Pancreas (tissue), 10 donors: ENCODE measurements around the gene TBC1D3B. TPM values are rescaled to one million over a fixed set of nuclear protein-coding genes. Genes with fewer than 3 reads are reported as not detected.
"Not testable (repeated sequence)": the region's sequence is repeated elsewhere in the genome, so short reads cannot be mapped to it uniquely, and the experiment has no call there.

Experiments
- ATAC-seq, 4 donors: fragments of 200-7000 bp; cut with Tn5 transposase; one replicate each; pipeline versions ENCODE4 v1.8.0 to v1.9.1; 2020; ENCODE audit warnings: mild to moderate bottlenecking in 4 of 4, moderate library complexity in 4 of 4
- DNase-seq, 6 donors: peaks; one replicate each; pipeline ENCODE4 v3.0.0-alpha.2; 2020
- FAIRE-seq: peaks from 2 replicates; lab custom pipeline; 2012; peaks lifted over from hg19 to GRCh38; lab: Jason Lieb, UNC
- H3K27ac ChIP-seq, 4 donors: fragments of 200-600 bp; sonication (generic); 1 replicate in 3 of 4; 2 replicates in 1 of 4; pipeline versions ENCODE4 v1.5.0 to v1.8.0; 2020
- H3K27me3 ChIP-seq, 4 donors: fragments of 200-600 bp; one replicate each; pipeline ENCODE4 v1.8.0; 2021
- H3K36me3 ChIP-seq, 3 donors: fragments of 200-600 bp; sonication (generic) in 1 of 3; one replicate each; pipeline versions ENCODE4 v1.5.0 to v1.8.0; 2020 to 2021
- H3K4me1 ChIP-seq, 3 donors: fragments of 200-600 bp; one replicate each; pipeline ENCODE4 v1.8.0; 2021
- H3K4me3 ChIP-seq, 4 donors: fragments of 200-600 bp; sonication (generic) in 2 of 4; one replicate each; pipeline versions ENCODE4 v1.5.0 to v1.8.0; 2020 to 2021
- H3K9me3 ChIP-seq, 4 donors: fragments of 200-600 bp; one replicate each; pipeline ENCODE4 v1.8.0; 2021
- WGBS, 2 donors: extraction: QIAGEN DNeasy Blood & Tissue Kit; methylation state at CpG; one replicate each; pipeline ENCODE4 v1.1.7; 2013; 5-methylcytosine and 5-hydroxymethylcytosine counted together
- intact Hi-C, 3 donors: fragments of 100-400 bp; cut with DNase I; formaldehyde crosslinking; loops; one replicate each; pipeline versions ENCODE4 v1.11.1 to v1.14.2; 2022
- polyA plus RNA-seq, 2 donors: library from polyadenylated mRNA; stranded (reverse); fragments of 200-250 nt; gene quantifications; one replicate each; pipeline ENCODE4 v1.2.3, GENCODE V29; 2013
- total RNA-seq, 6 donors: library from RNA; stranded (reverse); fragmentation: NEBNext Ultra II Directional in 4 of 6; extraction: Animal tissue kit (Norgen Biotek cat#: 25700) in 4 of 6; gene quantifications; one replicate each; pipeline versions ENCODE4 v1.2.1 to v1.2.4, GENCODE V29; 2021 to 2023
- TF ChIP-seq, protein P1 (sequence below), 4 donors: fragments of 200-600 bp; sonication (generic) in 3 of 4; IDR thresholded peaks; one replicate each; pipeline versions ENCODE4 v1.5.0 to v1.8.0; 2021; ENCODE audit warnings: antibody characterized with exemption in 4 of 4
- donor health status: healthy with polysubstance abuse.
- donor health status: DM: no; HTN: no; CAD: no; lungs with moderate emphysema.
- donor health status: DM: no; HTN: no; CAD: no.
- donor health status: control.
- donor health status: control.
- donor health status: Bipolar disorder and iron deficiency.
- donor health status: DM: yes; HTN: yes; CAD: no.
- donor health status: DM: no; HTN: no; CAD: no.
- donor health status: DM: no; HTN: no; CAD: no.
- donor health status: DM: yes; HTN: yes; CAD: no.

TBC1D3B gene
- 1 to 10 TPM; 2.2 to 5.7 (median 3.4) TPM for total RNA-seq
- 1 to 10 TPM; 3.9 to 4.5 TPM for polyA plus RNA-seq

- H3K4me1 ChIP-seq, H3K4me3 ChIP-seq, H3K36me3 ChIP-seq, H3K27ac ChIP-seq, intact Hi-C loops, H3K27me3 ChIP-seq, FAIRE-seq, ATAC-seq, DNase-seq, H3K9me3 ChIP-seq: not testable (repeated sequence)
- whole genome bisulfite sequencing, 2 donors = no CpG with 5 or more reads among the region's 11 CpGs
These were observed at the start of gene TBC1D3B for GRCh38 chr17:36176536-36176935. Gene TBC1D3B (minus strand): TSS chr17:36176636. CDS start chr17:36175050, 1,586 bp downstream.

- H3K27me3 ChIP-seq, DNase-seq, H3K4me1 ChIP-seq, H3K9me3 ChIP-seq, intact Hi-C loops, H3K27ac ChIP-seq, H3K36me3 ChIP-seq, FAIRE-seq, ATAC-seq, H3K4me3 ChIP-seq: not testable (repeated sequence)
- 85 to 88% methylated on average over 12 of the region's 12 CpGs for WGBS, 2 donors
These were observed 46.5 kb upstream of the TBC1D3B start for GRCh38 chr17:36222967-36223366.

- 76 to 80% methylated on average over 4 of the region's 4 CpGs for WGBS, 2 donors
- H3K27me3 ChIP-seq, ATAC-seq, H3K36me3 ChIP-seq, H3K9me3 ChIP-seq, H3K4me1 ChIP-seq, H3K27ac ChIP-seq, FAIRE-seq, intact Hi-C loops, H3K4me3 ChIP-seq, DNase-seq: not testable (repeated sequence)
These were observed 45.2 kb upstream of the TBC1D3B start for GRCh38 chr17:36221581-36222100.

DNA sequence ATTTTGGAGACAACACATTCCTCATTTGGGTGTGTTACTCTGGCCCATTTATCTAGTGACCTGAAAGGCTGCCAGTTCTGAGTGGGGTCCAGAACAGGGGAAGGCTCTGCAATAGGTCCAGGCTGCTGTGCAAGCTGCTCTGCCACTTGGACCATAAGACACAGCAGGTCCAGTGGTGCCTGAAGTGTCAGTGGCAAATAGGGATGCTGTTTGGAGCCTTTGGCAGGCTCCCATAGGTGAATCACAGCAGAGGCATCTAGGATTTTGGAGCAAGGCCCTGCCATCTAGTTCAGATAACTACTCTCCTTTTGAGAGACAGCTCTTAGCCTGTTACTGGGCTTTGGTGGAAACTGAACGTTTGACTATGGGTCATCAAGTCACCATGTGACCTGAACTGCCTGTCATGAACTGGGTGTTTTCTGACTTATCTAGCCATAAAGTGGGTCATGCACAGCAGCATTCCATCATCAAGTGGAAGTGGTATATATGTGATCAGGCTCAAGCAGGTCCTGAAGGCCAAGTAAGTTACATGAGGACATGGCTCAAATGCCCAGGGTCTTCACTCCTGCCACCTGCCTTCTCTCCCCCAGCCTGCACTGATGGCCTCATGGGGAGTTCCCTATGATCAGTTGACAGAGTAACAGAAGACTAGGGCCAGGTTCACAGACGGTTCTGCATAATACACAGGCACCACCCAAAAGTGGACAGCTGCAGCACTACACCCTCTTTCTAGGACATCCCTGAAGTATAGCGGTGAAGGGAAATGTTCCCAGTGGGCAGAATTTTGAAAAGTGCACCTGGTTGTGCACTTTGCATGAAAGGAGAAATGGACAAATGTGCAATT, 44.5 kb upstream of the TBC1D3B start:
- H3K27ac ChIP-seq, intact Hi-C loops, ATAC-seq, H3K36me3 ChIP-seq, H3K27me3 ChIP-seq, H3K4me3 ChIP-seq, H3K4me1 ChIP-seq, DNase-seq, FAIRE-seq, H3K9me3 ChIP-seq: not testable (repeated sequence)
- 64 to 72% methylated on average over 3 of the region's 3 CpGs for WGBS, 2 donors

DNA sequence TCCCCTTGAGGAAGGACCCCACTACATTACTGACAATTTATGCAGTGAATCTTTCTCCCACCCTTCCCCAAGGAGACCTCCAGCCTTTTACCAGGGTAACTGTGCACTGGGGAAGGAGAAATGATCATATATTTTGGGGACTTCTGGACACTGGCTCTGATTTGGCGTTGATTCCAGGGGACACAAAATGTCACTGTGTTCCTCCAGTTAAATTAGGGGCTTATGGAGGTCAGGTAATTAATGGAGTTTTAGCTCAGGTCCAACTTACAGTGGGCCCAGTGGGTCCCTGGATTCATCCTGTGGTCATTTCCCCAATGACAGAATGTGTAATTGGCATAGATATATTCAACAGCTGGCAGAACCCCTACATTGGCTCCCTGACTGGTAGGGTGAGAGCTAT, 43.1 kb upstream of the TBC1D3B start:
- 90 to 100% methylated on average over 1 of the region's 1 CpG for WGBS, 2 donors
- H3K4me1 ChIP-seq, H3K27ac ChIP-seq, H3K9me3 ChIP-seq, H3K4me3 ChIP-seq, FAIRE-seq, H3K36me3 ChIP-seq, DNase-seq, H3K27me3 ChIP-seq, intact Hi-C loops, ATAC-seq: not testable (repeated sequence)

- 72% methylated on average over 7 of the region's 7 CpGs for WGBS, 2 donors
These were observed 39.2 kb upstream of the TBC1D3B start for GRCh38 chr17:36215406-36216308.

GRCh38 chr17:36214918-36215317, 38.5 kb upstream of the TBC1D3B start:
- ATAC-seq (no peak), DNase-seq (no peak), FAIRE-seq (no peak)
- H3K9me3 ChIP-seq = no peaks in the 10 kb centered on the region
- intact Hi-C loops = no loop called here
- H3K4me1 ChIP-seq = no peaks in the 10 kb centered on the region
- no peaks in the 10 kb centered on the region for H3K27me3 ChIP-seq
- H3K36me3 ChIP-seq = no peaks in the 10 kb centered on the region
- H3K27ac ChIP-seq = no peak overlapping the region
- TF ChIP-seq, protein P1, sequence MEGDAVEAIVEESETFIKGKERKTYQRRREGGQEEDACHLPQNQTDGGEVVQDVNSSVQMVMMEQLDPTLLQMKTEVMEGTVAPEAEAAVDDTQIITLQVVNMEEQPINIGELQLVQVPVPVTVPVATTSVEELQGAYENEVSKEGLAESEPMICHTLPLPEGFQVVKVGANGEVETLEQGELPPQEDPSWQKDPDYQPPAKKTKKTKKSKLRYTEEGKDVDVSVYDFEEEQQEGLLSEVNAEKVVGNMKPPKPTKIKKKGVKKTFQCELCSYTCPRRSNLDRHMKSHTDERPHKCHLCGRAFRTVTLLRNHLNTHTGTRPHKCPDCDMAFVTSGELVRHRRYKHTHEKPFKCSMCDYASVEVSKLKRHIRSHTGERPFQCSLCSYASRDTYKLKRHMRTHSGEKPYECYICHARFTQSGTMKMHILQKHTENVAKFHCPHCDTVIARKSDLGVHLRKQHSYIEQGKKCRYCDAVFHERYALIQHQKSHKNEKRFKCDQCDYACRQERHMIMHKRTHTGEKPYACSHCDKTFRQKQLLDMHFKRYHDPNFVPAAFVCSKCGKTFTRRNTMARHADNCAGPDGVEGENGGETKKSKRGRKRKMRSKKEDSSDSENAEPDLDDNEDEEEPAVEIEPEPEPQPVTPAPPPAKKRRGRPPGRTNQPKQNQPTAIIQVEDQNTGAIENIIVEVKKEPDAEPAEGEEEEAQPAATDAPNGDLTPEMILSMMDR (IDR thresholded peaks at IDR 0.05) = no peak
- no peak overlapping the region for H3K4me3 ChIP-seq

More at GRCh38 chr17:36215406-36216308, 39.2 kb upstream of the TBC1D3B start:
- ATAC-seq, H3K4me3 ChIP-seq, intact Hi-C loops, H3K27me3 ChIP-seq, DNase-seq, H3K36me3 ChIP-seq, FAIRE-seq, H3K9me3 ChIP-seq, H3K27ac ChIP-seq, H3K4me1 ChIP-seq: not testable (repeated sequence)
